Fibroblast of pulmonary artery (primary cell): ENCODE data around the gene PITX1.
A peak's percentile ranks its signal among the peaks of the same experiment; 100 is the strongest.

Experiments
- DNase-seq: peaks from one replicate; pipeline ENCODE4 v3.0.0-alpha.2; 2010; ENCODE audit warnings: low read depth
- H3K4me3 ChIP-seq: replicated peaks from 2 replicates; pipeline ENCODE4 v1.5.1; 2011; ENCODE audit warnings: low read depth, mild to moderate bottlenecking, control low read depth, low read length, moderate library complexity
- TF ChIP-seq, protein P1 (sequence below): IDR thresholded peaks from 2 replicates; pipeline ENCODE4 v1.5.1; 2011; ENCODE audit warnings: mild to moderate bottlenecking, control low read depth, low read length, inconsistent platforms; ENCODE audit errors: missing control alignments

PITX1 gene

GRCh38 chr5:135030956-135031812, 2.8 kb downstream of the PITX1 start:
- no peak overlapping the region for H3K4me3 ChIP-seq
- TF ChIP-seq, protein P1, sequence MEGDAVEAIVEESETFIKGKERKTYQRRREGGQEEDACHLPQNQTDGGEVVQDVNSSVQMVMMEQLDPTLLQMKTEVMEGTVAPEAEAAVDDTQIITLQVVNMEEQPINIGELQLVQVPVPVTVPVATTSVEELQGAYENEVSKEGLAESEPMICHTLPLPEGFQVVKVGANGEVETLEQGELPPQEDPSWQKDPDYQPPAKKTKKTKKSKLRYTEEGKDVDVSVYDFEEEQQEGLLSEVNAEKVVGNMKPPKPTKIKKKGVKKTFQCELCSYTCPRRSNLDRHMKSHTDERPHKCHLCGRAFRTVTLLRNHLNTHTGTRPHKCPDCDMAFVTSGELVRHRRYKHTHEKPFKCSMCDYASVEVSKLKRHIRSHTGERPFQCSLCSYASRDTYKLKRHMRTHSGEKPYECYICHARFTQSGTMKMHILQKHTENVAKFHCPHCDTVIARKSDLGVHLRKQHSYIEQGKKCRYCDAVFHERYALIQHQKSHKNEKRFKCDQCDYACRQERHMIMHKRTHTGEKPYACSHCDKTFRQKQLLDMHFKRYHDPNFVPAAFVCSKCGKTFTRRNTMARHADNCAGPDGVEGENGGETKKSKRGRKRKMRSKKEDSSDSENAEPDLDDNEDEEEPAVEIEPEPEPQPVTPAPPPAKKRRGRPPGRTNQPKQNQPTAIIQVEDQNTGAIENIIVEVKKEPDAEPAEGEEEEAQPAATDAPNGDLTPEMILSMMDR: no peak
- DNase-seq: peak; percentile 10

- no peak overlapping the region for H3K4me3 ChIP-seq
- TF ChIP-seq, protein P1: no peak
- no peak for DNase-seq
Measured at GRCh38 chr5:135030123-135030955, 3.7 kb downstream of the PITX1 start.

DNA sequence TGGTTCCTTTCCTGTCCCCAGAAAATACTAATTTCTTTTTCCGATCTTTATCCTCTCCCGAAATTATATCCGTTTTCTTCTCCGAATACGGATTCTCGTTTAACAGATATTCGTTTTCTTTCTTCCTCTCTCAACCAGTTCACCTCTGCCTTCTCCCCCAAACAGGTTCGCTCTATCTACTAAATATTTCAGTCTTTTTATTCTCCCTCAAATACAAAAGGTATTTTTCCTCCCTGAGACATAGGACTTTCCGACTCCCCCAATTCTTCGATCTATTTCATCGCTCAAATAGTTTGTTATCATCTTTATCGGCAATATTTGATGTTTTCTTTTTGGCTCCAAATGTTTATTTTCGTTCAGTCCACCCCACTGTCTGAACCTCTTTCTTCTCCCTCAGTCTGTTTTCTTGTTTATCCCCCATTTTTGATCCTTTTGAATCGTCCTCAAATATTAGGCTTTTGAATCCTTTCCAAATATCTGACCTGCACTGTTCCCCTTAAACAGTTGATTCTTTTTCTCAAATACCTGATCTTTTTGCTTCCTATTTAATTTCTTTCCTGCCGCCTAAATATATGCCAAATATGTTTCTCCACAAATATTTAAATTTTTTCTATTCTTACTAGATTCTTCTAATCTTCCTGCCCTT, 4.4 kb downstream of the PITX1 start:
- TF ChIP-seq, protein P1: no peak
- no peak overlapping the region for H3K4me3 ChIP-seq
- DNase-seq: peak; percentile 4

- H3K4me3 ChIP-seq: no peak overlapping the region
- TF ChIP-seq, protein P1: no peak
- DNase-seq: peak; percentile 2
Measured at GRCh38 chr5:135028791-135029476, 5.1 kb downstream of the PITX1 start.

- TF ChIP-seq, protein P1: no peak
- DNase-seq: no peak
- H3K4me3 ChIP-seq: no peak overlapping the region
Measured at GRCh38 chr5:135027697-135028615, 6.1 kb downstream of the PITX1 start.

DNA sequence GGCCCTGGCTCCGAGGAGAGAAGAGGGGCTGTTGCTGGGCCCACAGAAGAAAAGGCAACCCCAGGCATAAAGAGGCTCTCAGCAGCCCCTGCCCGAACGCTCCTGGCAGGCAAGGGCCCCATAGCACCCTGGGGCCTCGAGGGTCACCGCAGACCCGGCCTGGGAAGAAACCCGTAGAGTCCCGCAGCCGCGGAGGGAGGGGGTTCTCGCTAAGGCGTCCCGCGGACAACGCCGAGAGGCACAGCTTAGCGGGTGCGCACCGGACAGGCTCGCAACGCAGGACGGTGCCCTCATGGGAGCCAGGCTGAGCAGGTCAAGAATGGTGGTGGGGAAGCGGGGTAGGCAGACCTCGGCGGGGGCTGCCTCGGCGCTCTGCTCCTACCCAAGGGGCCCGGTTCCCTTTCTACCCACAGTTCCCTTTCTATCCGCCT, 6.7 kb downstream of the PITX1 start:
- TF ChIP-seq, protein P1: no peak
- no peak overlapping the region for H3K4me3 ChIP-seq
- no peak for DNase-seq
